Measurements from ENCODE around the gene TFAP2B.

The TFAP2B gene

GRCh38 chr6:50848989-50849795 lies 30.5 kb downstream of the TFAP2B start:
- no peak for DNase-seq (ENCODE audit: low spot score)

GRCh38 chr6:50849796-50850180 lies 31.1 kb downstream of the TFAP2B start:
- DNase-seq (ENCODE audit: low spot score): no peak

GRCh38 chr6:50850223-50851048 lies 31.8 kb downstream of the TFAP2B start:
- DNase-seq (ENCODE audit: low spot score): no peak

- DNase-seq (ENCODE audit: low spot score): no peak
These were observed 32.6 kb downstream of the TFAP2B start for GRCh38 chr6:50851049-50851845.

- DNase-seq (ENCODE audit: low spot score): no peak
These were observed 35.3 kb downstream of the TFAP2B start for GRCh38 chr6:50853939-50854338.

- DNase-seq (ENCODE audit: low spot score): no peak
These were observed 43.0 kb downstream of the TFAP2B start for GRCh38 chr6:50861692-50862091.

GRCh38 chr6:50862176-50862575 lies 43.5 kb downstream of the TFAP2B start:
- DNase-seq (ENCODE audit: low spot score): no peak

- DNase-seq (ENCODE audit: low spot score): no peak
These were observed 45.9 kb downstream of the TFAP2B start for GRCh38 chr6:50864601-50865000.

- DNase-seq (ENCODE audit: low spot score): no peak
These were observed 49.8 kb downstream of the TFAP2B start for GRCh38 chr6:50868466-50868865.

GRCh38 chr6:50873167-50873566 lies 54.5 kb downstream of the TFAP2B start:
- no peak for DNase-seq (ENCODE audit: low spot score)

- no peak for DNase-seq (ENCODE audit: low spot score)
These were observed 65.7 kb downstream of the TFAP2B start for GRCh38 chr6:50884364-50884763.

- DNase-seq (ENCODE audit: low spot score): no peak
These were observed 68.4 kb downstream of the TFAP2B start for GRCh38 chr6:50887112-50887511.

GRCh38 chr6:50889497-50889896 lies 70.8 kb downstream of the TFAP2B start:
- DNase-seq (ENCODE audit: low spot score): no peak

GRCh38 chr6:50889935-50890334 lies 71.3 kb downstream of the TFAP2B start:
- no peak for DNase-seq (ENCODE audit: low spot score)

- DNase-seq (ENCODE audit: low spot score): no peak
These were observed 71.9 kb downstream of the TFAP2B start for GRCh38 chr6:50890579-50890978.

- DNase-seq (ENCODE audit: low spot score): no peak
These were observed 72.6 kb downstream of the TFAP2B start for GRCh38 chr6:50891290-50891689.
